Stimulated activated CD8-positive, alpha-beta memory T cell treated with anti-CD3 and anti-CD28 coated beads, Interleukin-12 subunit alpha, Interleukin-12 subunit beta, amount 100 ng/mL, for 24 hours (primary cell): Measurements from ENCODE around the gene DHFR.

Experiments
- DNase-seq: peaks from one replicate; pipeline ENCODE4 v3.0.0-alpha.2; 2020; ENCODE audit errors: extremely low read depth

Gene DHFR

GRCh38 chr5:80655231-80655774 is 520 bp upstream of the DHFR start:
- no peak for DNase-seq

GRCh38 chr5:80654054-80654390 is 761 bp downstream of the DHFR start:
- no peak for DNase-seq

- no peak for DNase-seq
These were observed 1.3 kb downstream of the DHFR start for GRCh38 chr5:80653502-80653901.

GRCh38 chr5:80646926-80647325 is 7.9 kb downstream of the DHFR start:
- DNase-seq: no peak

- no peak for DNase-seq
These were observed 9.9 kb downstream of the DHFR start for GRCh38 chr5:80644900-80645299.

- DNase-seq: no peak
These were observed 13.4 kb downstream of the DHFR start for GRCh38 chr5:80641353-80641752.

- no peak for DNase-seq
These were observed 20.6 kb downstream of the DHFR start for GRCh38 chr5:80634193-80634592.

GRCh38 chr5:80632700-80633099 is 22.1 kb downstream of the DHFR start:
- no peak for DNase-seq

- DNase-seq: no peak
These were observed 23.2 kb downstream of the DHFR start for GRCh38 chr5:80631278-80632259.

GRCh38 chr5:80629281-80629680 is 25.5 kb downstream of the DHFR start:
- DNase-seq: no peak

- DNase-seq: no peak
These were observed 29.6 kb downstream of the DHFR start for GRCh38 chr5:80625230-80625629.

- DNase-seq: no peak
These were observed 30.8 kb downstream of the DHFR start for GRCh38 chr5:80623999-80624398.

GRCh38 chr5:80622756-80623155 is 32.0 kb downstream of the DHFR start:
- no peak for DNase-seq

GRCh38 chr5:80620211-80620610 is 34.6 kb downstream of the DHFR start:
- no peak for DNase-seq

- no peak for DNase-seq
These were observed 35.7 kb downstream of the DHFR start for GRCh38 chr5:80619086-80619485.

- no peak for DNase-seq
These were observed 36.3 kb downstream of the DHFR start for GRCh38 chr5:80618438-80618837.

- no peak for DNase-seq
These were observed 39.4 kb downstream of the DHFR start for GRCh38 chr5:80615266-80615914.

GRCh38 chr5:80609692-80610091 is 45.1 kb downstream of the DHFR start:
- no peak for DNase-seq

GRCh38 chr5:80608731-80609130 is 46.1 kb downstream of the DHFR start:
- no peak for DNase-seq

- DNase-seq: no peak
These were observed 47.0 kb downstream of the DHFR start for GRCh38 chr5:80607832-80608231.

- no peak for DNase-seq
These were observed 47.4 kb downstream of the DHFR start for GRCh38 chr5:80607343-80607742.

- DNase-seq: no peak
These were observed 53.7 kb downstream of the DHFR start for GRCh38 chr5:80600943-80601693.
